DMS 273 (cell line): Measurements from ENCODE around the gene ITFG1.
"Not testable (repeated sequence)": the region's sequence is repeated elsewhere in the genome, so short reads cannot be mapped to it uniquely, and the experiment has no call there.

Experiments
- DNase-seq: peaks from one replicate; lab custom pipeline; 2025; ENCODE audit not compliant: unreplicated experiment; lab: John Stamatoyannopoulos, UW

ITFG1 gene

DNA sequence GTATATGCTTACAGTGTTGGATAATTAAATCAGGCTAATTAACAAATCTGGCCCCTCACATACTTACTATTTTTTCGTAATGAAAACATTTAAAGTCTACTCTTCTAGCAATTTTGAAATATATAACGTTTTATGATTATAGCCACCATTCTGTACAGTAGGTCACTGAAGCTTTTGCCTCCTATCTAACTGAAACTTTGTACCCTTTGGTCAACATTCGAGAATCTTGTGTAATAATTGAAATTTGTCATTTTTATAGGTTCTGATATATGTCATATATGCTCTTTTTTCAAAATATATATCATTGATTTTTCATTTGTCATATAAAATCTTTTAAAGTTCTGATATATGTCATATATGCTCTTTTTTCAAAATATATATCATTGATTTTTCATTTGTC is 12.9 kb upstream of the ITFG1 start:
- DNase-seq, result no peak

DNA sequence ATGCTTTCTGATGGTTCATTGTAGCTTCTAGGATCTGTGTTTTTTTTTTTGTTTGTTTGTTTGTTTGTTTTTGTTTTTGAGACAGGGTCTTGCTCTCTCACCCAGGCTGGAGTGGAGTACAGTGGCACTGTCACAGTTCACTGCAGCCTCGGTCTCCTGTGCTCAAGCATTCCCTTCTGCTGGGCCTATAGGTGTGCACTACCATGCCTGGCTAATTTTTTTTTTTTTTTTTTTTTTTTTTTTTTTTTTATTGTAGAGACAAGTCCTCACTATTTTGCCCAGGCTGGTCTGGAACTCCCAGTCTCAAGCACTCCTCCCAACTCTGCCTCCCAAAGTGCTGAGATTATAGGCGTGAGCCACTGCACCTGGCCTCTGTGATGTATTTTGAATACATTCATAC is 12.1 kb upstream of the ITFG1 start:
- not testable (repeated sequence) for DNase-seq

- no peak for DNase-seq
These were observed 9.9 kb upstream of the ITFG1 start for GRCh38 chr16:47470810-47471209.

- no peak for DNase-seq
These were observed 9.3 kb upstream of the ITFG1 start for GRCh38 chr16:47470211-47470610.

DNA sequence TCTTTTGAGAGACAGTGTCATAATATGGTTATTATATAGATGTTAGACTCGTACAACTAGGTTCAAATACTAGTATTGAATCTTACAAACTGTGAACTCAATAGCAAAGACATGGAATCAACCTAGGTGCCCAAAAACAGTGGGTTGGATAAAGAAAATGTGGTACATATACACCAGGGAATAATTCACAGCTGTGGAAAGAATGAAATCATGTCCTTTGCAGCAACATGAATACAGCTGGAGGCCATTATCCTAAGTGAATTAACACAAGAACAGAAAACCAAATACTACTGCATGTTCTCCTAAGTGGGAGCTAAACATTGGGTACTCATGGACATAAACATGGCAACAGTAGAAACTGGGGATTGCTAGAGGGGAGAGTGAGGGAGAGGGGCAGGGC is 8.4 kb upstream of the ITFG1 start:
- no peak for DNase-seq

DNA sequence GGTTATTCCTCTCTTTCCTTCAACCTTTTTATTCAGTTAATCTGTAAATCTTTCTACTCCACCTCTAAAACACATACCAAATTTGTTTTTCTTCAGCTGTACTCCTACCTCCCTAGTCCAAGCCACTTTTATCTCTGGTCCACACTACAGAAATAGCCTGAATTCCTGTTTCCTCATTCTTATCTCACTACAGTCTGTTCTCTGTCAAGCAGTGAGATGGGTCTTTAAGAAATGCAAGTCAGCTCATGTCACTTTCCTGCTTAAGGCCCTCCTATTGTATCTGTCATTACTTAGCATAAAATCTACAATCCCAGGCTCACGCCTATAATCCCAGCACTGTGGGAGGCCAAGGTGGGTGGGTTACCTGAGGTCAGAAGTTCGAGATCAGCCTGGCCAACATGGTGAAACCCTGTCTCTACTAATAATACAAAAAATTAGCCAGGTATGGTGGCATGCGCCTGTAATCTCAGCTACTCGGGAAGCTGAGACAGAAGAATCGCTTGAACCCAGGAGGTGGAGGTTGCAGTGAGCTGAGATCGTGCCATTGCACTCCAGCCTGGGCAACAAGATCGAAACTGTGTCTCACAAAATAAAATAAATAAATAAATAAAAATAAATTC is 7.3 kb upstream of the ITFG1 start:
- DNase-seq, result not testable (repeated sequence)

DNA sequence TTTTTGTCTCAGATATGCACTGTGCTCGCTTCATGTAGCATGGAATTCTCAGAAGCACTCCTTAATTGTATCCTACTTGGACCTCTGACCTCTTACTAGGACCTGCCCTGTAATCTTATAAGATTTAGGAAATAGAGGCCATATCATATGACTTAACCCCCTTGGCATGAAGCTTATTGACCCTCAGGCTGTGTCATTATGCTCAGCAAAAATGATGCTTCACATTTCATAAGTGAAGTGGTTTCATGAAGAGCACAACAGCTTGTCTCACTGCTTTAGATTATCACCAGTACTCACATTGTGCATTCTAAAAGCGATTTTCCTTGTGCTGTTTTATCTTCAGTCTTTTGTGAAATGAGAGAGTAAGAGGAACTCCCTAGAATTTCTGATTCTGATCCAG is 6.6 kb upstream of the ITFG1 start:
- no peak for DNase-seq

DNA sequence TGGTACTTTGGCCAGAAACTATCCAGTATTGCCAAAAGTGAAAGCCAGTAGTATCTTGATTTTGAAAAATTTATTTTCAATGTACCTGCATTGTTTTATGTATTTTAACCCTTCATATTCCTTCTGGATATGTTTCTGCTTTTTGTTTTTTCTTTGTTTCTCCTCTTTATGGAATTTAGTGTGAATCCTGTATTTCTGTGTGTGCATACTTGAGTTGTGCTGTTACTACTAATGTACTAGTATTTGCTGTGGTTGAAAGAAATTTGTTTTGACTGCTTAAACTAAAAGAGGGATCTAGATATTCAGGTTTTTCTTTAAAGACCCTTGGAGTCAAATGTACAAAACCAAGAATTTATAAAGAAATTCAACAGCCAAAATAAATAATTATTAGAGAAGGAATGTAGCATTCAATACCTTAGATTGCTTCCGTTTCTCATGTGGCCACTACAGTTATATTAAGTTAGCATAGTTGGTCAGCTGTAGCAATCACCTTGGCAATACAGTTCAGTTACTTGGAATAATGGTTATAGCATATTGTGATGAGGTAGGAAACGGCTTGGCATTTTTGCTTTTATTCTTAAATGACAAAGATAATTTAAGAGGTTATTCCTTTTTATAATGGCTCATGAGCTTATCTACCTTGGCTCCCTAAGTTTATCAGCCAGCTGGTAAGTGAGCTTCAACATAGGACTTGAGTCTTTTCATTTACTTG is 5.2 kb upstream of the ITFG1 start:
- DNase-seq, result no peak

DNA sequence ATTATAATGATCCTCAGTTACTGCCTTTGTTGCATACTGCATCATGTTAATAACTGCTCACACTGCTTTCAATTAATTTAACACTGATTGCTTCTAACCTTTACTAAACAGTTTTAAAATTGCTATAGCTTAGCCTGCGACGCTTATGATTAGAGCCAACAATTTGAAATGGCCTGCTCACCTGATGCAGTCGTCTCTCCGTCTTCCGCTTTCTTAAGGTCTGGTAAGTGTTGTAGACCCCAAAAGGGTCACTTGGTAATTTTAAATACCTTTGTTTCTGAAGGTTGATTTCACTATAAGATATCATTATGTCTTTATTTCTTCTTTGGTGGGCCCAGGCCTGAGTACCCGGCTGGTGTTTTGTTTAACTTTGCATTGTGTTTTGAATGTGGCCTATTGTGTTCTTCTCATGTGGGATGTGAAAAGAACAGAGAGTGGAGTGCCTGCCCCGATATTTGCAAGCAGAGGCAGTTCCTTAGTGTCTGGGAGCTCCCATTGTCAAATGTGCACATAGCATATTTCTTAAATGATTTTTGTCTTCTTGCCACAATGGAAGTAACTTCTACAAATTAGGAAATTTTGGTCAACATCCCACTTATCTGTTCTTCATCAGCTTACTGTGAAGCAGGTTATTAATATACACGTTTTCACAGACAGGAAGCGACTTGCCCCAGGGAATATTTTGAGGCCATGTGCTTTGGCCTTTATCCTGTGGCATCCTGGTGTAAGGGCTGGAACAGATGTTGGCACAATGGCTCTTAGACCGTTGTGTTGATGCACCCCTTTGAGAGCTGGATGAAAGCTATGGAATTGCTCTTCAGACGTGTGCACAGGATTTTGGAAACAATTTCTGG is 3.1 kb upstream of the ITFG1 start:
- peak; percentile 4 for DNase-seq

GRCh38 chr16:47461598-47462266 is 869 bp upstream of the ITFG1 start:
- peak; percentile 65 for DNase-seq

GRCh38 chr16:47460359-47460710 is 528 bp downstream of the ITFG1 start:
- peak; percentile 27 for DNase-seq

DNA sequence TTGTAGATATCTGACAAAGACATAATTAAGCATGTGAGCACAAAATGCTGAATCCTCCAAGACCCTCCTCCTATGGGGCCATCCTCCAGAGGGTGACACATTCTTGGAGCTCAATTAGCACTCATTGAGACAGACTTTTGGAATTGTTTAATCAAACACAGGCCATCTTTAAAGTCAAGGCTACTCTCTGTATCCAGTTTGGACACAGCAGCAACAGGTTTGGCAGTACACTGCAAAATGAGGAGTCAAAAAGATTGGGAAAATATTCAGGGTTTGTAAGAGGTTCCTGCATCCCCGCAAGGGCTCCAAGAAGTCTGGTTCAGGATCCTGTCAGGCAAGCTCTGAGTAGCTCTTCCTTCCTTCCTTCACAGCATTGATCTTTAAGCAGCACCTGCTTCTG is 1.3 kb downstream of the ITFG1 start:
- DNase-seq, result no peak

- no peak for DNase-seq
These were observed 2.5 kb downstream of the ITFG1 start for GRCh38 chr16:47458331-47458730.

DNA sequence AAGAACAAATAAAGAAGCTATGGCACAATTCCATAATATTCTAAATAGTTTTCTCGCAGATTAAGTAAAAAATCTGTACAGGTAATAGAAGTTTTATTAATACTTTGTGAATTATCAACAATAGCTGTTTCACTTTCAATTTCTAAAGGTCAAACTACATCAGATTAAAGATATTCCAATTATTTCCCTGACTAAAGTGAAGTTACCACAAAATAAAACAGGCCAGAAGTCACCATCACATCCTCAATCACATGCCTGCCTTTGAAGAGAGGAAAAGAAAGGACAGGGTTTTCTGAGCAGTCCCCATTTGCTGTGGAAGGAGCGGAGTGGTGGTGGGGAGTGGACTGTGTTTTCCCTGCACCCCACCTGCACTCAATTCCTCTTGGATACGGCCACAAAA is 11.1 kb downstream of the ITFG1 start:
- no peak for DNase-seq

GRCh38 chr16:47448830-47449575 is 11.9 kb downstream of the ITFG1 start:
- DNase-seq, result no peak

DNA sequence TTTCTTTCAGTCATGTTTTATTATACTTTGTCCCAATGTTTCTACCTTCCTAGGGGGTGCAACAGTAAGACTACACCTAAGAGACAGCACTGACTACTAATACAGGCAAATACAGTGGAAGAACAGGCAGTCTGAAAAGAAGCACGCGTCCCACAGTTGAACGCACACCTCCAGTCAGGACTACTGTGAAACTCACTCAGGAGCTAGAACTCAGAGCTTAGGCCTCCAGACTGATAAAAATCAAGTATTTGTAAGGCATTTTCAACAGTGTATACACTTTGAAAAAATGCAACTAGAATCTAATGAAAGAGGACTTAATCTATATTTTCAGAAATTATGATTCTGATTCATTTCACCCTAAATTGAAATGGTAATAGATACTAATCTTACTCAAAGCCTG is 14.4 kb downstream of the ITFG1 start:
- DNase-seq, result no peak

DNA sequence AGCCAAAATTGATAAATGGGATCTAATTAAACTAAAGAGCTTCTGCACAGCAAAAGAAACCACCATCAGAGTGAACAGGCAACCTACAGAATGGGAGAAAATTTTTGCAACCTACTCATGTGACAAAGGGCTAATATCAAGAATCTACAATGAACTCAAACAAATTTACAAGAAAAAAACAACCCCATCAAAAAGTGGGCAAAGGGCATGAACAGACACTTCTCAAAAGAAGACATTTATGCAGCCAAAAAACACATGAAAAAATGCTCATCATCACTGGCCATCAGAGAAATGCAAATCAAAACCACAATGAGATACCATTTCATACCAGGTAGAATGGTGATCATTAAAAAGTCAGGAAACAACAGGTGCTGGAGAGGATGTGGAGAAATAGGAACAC is 18.0 kb downstream of the ITFG1 start:
- not testable (repeated sequence) for DNase-seq

GRCh38 chr16:47440066-47440465 is 20.8 kb downstream of the ITFG1 start:
- DNase-seq, result not testable (repeated sequence)

GRCh38 chr16:47434274-47434673 is 26.6 kb downstream of the ITFG1 start:
- DNase-seq, result not testable (repeated sequence)

DNA sequence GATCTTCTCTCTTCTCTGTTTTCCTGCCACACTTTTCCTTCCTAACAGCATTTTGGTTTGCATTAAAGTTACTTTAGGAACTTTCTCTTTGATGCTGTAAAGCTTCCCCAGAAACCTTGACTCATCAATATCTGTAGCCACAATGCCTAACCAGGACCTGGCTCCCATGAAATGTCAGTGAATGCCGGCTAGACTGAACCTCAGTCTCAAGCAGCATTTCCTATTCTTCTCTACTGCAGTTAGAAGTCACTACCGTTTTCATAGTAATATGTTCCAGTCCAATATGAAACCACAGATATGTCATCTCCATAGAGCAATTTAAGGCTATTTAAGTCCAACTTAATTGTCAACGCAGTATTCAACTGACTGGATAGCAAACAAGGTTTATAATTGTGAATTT is 28.9 kb downstream of the ITFG1 start:
- no peak for DNase-seq

DNA sequence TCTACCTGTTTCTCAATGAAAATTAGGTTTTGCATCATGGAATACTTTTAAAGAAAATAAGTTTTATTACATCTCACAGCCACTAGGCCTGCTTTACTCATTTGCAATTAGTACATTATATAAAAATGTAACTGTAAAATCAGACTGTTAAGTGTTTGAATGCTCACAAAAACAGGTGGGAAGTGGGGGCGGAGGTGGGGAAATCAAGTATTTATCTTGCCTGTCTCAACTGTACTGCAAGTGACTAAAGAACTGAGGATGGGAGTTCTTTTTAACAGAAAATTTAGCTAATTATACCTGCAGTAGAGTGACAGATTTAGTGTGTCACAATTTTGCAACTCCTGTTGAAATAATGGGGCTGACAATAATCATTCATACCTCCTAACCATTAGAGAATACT is 34.1 kb downstream of the ITFG1 start:
- no peak for DNase-seq
